ENCODE data around the gene PREPL.

PREPL gene

GRCh38 chr2:44321360-44321759, 39.9 kb downstream of the PREPL start:
- Histone ChIP-seq H3K9ac (ENCODE audit: low read length) (no peak overlapping the region), H3K36me3 (replicated peaks; ENCODE audit: insufficient read depth, low read length) (no peaks in the 10 kb centered on the region; the same call in 1 of the 2 replicates), H3K9me3 (replicated peaks; ENCODE audit: insufficient read depth, low read length) (no peaks in the 10 kb centered on the region), H2AFZ (ENCODE audit: low read length) (no peak overlapping the region), H3F3A (ENCODE audit: insufficient read depth, low read length) (no peaks in the 10 kb centered on the region), H4K20me1 (ENCODE audit: insufficient read depth, low read length) (no peaks in the 10 kb centered on the region), H3K4me1 (ENCODE audit: low read length) (no peaks in the 10 kb centered on the region), H3K9me2 (replicated peaks; ENCODE audit: insufficient read depth, low read length) (no peaks in the 10 kb centered on the region), H3K27me3 (replicated peaks; ENCODE audit: insufficient read depth, low read length) (no peaks in the 10 kb centered on the region), H3K79me2 (ENCODE audit: low read length) (no peaks in the 10 kb centered on the region), H3K4me3 (ENCODE audit: low read length) (no peak overlapping the region), H3K4me2 (ENCODE audit: low read depth, low read length) (no peak overlapping the region), H3K27ac (ENCODE audit: low read length) (no peak overlapping the region)
- DNase-seq, result no peak
- TF ChIP-seq EZH2phosphoT487 (IDR thresholded peaks at IDR 0.05; ENCODE audit: low read length) (no peak), EZH2 (optimal IDR thresholded peaks at IDR 0.05; ENCODE audit: low read depth, low read length) (no peak)
- TF ChIP-seq, protein P1, sequence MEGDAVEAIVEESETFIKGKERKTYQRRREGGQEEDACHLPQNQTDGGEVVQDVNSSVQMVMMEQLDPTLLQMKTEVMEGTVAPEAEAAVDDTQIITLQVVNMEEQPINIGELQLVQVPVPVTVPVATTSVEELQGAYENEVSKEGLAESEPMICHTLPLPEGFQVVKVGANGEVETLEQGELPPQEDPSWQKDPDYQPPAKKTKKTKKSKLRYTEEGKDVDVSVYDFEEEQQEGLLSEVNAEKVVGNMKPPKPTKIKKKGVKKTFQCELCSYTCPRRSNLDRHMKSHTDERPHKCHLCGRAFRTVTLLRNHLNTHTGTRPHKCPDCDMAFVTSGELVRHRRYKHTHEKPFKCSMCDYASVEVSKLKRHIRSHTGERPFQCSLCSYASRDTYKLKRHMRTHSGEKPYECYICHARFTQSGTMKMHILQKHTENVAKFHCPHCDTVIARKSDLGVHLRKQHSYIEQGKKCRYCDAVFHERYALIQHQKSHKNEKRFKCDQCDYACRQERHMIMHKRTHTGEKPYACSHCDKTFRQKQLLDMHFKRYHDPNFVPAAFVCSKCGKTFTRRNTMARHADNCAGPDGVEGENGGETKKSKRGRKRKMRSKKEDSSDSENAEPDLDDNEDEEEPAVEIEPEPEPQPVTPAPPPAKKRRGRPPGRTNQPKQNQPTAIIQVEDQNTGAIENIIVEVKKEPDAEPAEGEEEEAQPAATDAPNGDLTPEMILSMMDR (IDR thresholded peaks at IDR 0.05; ENCODE audit: low read length), result no peak

DNA sequence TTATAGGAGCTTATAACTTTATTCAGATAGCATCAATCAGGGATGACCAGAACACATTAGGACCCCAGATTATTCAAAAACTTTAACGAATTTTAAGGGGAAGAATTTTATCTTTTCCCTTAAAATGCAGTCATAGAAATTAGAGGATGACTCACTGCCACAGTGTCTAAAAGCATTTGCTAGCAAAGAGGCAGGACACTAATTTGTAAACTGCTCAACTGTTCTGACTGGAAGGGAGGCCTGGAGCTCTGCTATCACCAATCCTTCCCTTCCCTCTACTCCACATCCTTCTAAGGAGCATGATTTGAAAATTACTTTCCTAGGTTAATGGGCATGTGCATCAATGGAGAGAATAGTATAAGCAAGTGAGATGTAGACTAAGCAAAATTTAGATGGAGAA, 40.5 kb downstream of the PREPL start:
- Histone ChIP-seq H3K9ac (ENCODE audit: low read length) (no peak overlapping the region), H3K4me2 (ENCODE audit: low read depth, low read length) (no peak overlapping the region), H3K36me3 (replicated peaks; ENCODE audit: insufficient read depth, low read length) (no peaks in the 10 kb centered on the region; the same call in 1 of the 2 replicates), H3K79me2 (ENCODE audit: low read length) (no peaks in the 10 kb centered on the region), H2AFZ (ENCODE audit: low read length) (no peak overlapping the region), H3K4me1 (ENCODE audit: low read length) (no peaks in the 10 kb centered on the region), H3K9me2 (replicated peaks; ENCODE audit: insufficient read depth, low read length) (no peaks in the 10 kb centered on the region), H3K27me3 (replicated peaks; ENCODE audit: insufficient read depth, low read length) (no peaks in the 10 kb centered on the region), H3K9me3 (replicated peaks; ENCODE audit: insufficient read depth, low read length) (no peaks in the 10 kb centered on the region), H3F3A (ENCODE audit: insufficient read depth, low read length) (no peaks in the 10 kb centered on the region), H3K27ac (ENCODE audit: low read length) (no peak overlapping the region), H3K4me3 (ENCODE audit: low read length) (no peak overlapping the region), H4K20me1 (ENCODE audit: insufficient read depth, low read length) (no peaks in the 10 kb centered on the region)
- TF ChIP-seq EZH2phosphoT487 (IDR thresholded peaks at IDR 0.05; ENCODE audit: low read length) (no peak), EZH2 (optimal IDR thresholded peaks at IDR 0.05; ENCODE audit: low read depth, low read length) (no peak)
- TF ChIP-seq, protein P1 (IDR thresholded peaks at IDR 0.05; ENCODE audit: low read length), result no peak
- DNase-seq, result no peak

- DNase-seq, result no peak
- no peak for TF ChIP-seq EZH2phosphoT487 (IDR thresholded peaks at IDR 0.05; ENCODE audit: low read length)
- TF ChIP-seq, protein P1 (IDR thresholded peaks at IDR 0.05; ENCODE audit: low read length), result no peak
- no peak for TF ChIP-seq EZH2 (optimal IDR thresholded peaks at IDR 0.05; ENCODE audit: low read depth, low read length)
- H4K20me1 ChIP-seq (ENCODE audit: insufficient read depth, low read length), result no peaks in the 10 kb centered on the region
- H3K27me3 ChIP-seq (replicated peaks; ENCODE audit: insufficient read depth, low read length), result no peaks in the 10 kb centered on the region
- H3K4me3 ChIP-seq (ENCODE audit: low read length), result no peak overlapping the region
- H3K27ac ChIP-seq (ENCODE audit: low read length), result no peak overlapping the region
- H3K4me2 ChIP-seq (ENCODE audit: low read depth, low read length), result no peak overlapping the region
- no peak overlapping the region for H3K9ac ChIP-seq (ENCODE audit: low read length)
- no peaks in the 10 kb centered on the region for H3K4me1 ChIP-seq (ENCODE audit: low read length)
- no peaks in the 10 kb centered on the region; the same call in 1 of the 2 replicates for H3K36me3 ChIP-seq (replicated peaks; ENCODE audit: insufficient read depth, low read length)
- no peaks in the 10 kb centered on the region for H3K79me2 ChIP-seq (ENCODE audit: low read length)
- H2AFZ ChIP-seq (ENCODE audit: low read length), result no peak overlapping the region
- no peaks in the 10 kb centered on the region for H3F3A ChIP-seq (ENCODE audit: insufficient read depth, low read length)
- H3K9me3 ChIP-seq (replicated peaks; ENCODE audit: insufficient read depth, low read length), result no peaks in the 10 kb centered on the region
- H3K9me2 ChIP-seq (replicated peaks; ENCODE audit: insufficient read depth, low read length), result no peaks in the 10 kb centered on the region
Measured at GRCh38 chr2:44315945-44316344, 45.3 kb downstream of the PREPL start.
